B cell (primary cell): ENCODE results near the gene GALNT10.

Experiments used
- CTCF ChIP-seq: fragments of 200-600 bp; IDR thresholded peaks from one replicate; pipeline ENCODE4 v1.8.0; 2022; ENCODE audit warnings: antibody characterized with exemption, mild to moderate bottlenecking
- EZH2 ChIP-seq: IDR thresholded peaks from 2 replicates; pipeline ENCODE4 v1.6.1; 2012; ENCODE audit warnings: borderline replicate concordance, low read depth, mild to moderate bottlenecking, moderate library complexity, low read length; ENCODE audit not compliant: insufficient read depth, poor library complexity, severe bottlenecking

GRCh38 chr5:154460172-154460571 is 269.6 kb downstream of the GALNT10 start:
- TF ChIP-seq CTCF (no peak), EZH2 (no peak)
